ENCODE results near the gene MAGEA4. TPM values are rescaled to one million over a fixed set of nuclear protein-coding genes. Genes with fewer than 3 reads are reported as not detected.

The MAGEA4 gene
- total and polyA plus RNA-seq, 2 of the 4 experiments (the other 2 are of a cell fraction): not detected

- Histone ChIP-seq H3K9me3 (ENCODE audit: control insufficient read depth, insufficient read depth, low read length) (peaks cover 6% of the 10 kb centered on the region; the same call in 1 of the 2 replicates), H2BK5ac (ENCODE audit: low read depth, low read length, poor library complexity, severe bottlenecking) (no peak overlapping the region), H2AK5ac (ENCODE audit: low read depth, low read length) (no peak overlapping the region), H3K4me2 (ENCODE audit: low read depth, low read length) (no peak overlapping the region), H3K56ac (ENCODE audit: extremely low read depth, insufficient read depth, low read length) (no peak overlapping the region), H3K79me1 (ENCODE audit: low read depth in 1 of 2, low read length in 2 of 2) (no peaks in the 10 kb centered on the region), H2BK20ac (ENCODE audit: low read depth, low read length) (no peak overlapping the region), H3K9me1 (ENCODE audit: insufficient read depth, low read length) (no peaks in the 10 kb centered on the region), H4K20me1 (ENCODE audit: insufficient read depth, low read length) (no peaks in the 10 kb centered on the region), H3K27me3 (ENCODE audit: control insufficient read depth, insufficient read depth, low read length) (no peaks in the 10 kb centered on the region), H3K36me3 (ENCODE audit: control insufficient read depth, insufficient read depth, low read length) (no peaks in the 10 kb centered on the region), H3K23ac (ENCODE audit: low read depth, low read length) (no peak overlapping the region), H3K4me1 (ENCODE audit: control insufficient read depth, insufficient read depth, low read length) (no peaks in the 10 kb centered on the region), H4K5ac (ENCODE audit: low read depth, low read length) (no peak overlapping the region), H3K14ac (replicated peaks; ENCODE audit: low read depth, low read length) (no peak overlapping the region), H2AK9ac (replicated peaks; ENCODE audit: low read depth, low read length, poor library complexity) (no peak overlapping the region), H3K9ac (ENCODE audit: low read depth, low read length) (no peak overlapping the region), H3K4ac (ENCODE audit: low read depth, low read length) (no peak overlapping the region), H2BK120ac (ENCODE audit: low read depth, low read length) (no peak overlapping the region), H3K27ac (ENCODE audit: insufficient read depth, low read length) (no peak overlapping the region), H4K91ac (ENCODE audit: insufficient read depth, low read depth, low read length) (no peak overlapping the region), H4K8ac (ENCODE audit: low read depth in 2 of 2, low read length in 2 of 2) (no peak overlapping the region), H2AFZ (replicated peaks; ENCODE audit: low read length, poor library complexity) (no peak overlapping the region), H2BK15ac (ENCODE audit: low read depth, low read length) (no peak overlapping the region), H3K18ac (ENCODE audit: low read depth, low read length) (no peak overlapping the region), H3K4me3 (ENCODE audit: insufficient read depth, low read depth, low read length) (no peak overlapping the region)
- POLR2A ChIA-PET (ENCODE audit: unreplicated experiment): no interaction called here
- dilution Hi-C loops (cut with HindIII; ENCODE audit: low sequenced_read_pairs, unreplicated experiment): no loop called here
- CTCF ChIA-PET: no interaction called here
- no peak for TF ChIP-seq RFX5 (IDR thresholded peaks at IDR 0.05; ENCODE audit: low read depth, low read length)
- no peak for TF ChIP-seq BHLHE40 (IDR thresholded peaks at IDR 0.05; ENCODE audit: low read depth, low read length)
- TF ChIP-seq POLR2A (IDR thresholded peaks at IDR 0.05; ENCODE audit: low read depth, low read length): no peak
- TF ChIP-seq, protein P1, sequence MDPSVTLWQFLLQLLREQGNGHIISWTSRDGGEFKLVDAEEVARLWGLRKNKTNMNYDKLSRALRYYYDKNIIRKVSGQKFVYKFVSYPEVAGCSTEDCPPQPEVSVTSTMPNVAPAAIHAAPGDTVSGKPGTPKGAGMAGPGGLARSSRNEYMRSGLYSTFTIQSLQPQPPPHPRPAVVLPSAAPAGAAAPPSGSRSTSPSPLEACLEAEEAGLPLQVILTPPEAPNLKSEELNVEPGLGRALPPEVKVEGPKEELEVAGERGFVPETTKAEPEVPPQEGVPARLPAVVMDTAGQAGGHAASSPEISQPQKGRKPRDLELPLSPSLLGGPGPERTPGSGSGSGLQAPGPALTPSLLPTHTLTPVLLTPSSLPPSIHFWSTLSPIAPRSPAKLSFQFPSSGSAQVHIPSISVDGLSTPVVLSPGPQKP (IDR thresholded peaks at IDR 0.05; ENCODE audit: borderline replicate concordance, low read depth, low read length): no peak
- TF ChIP-seq, protein P2, sequence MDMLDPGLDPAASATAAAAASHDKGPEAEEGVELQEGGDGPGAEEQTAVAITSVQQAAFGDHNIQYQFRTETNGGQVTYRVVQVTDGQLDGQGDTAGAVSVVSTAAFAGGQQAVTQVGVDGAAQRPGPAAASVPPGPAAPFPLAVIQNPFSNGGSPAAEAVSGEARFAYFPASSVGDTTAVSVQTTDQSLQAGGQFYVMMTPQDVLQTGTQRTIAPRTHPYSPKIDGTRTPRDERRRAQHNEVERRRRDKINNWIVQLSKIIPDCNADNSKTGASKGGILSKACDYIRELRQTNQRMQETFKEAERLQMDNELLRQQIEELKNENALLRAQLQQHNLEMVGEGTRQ (IDR thresholded peaks at IDR 0.05; ENCODE audit: low read depth, low read length): no peak
- intact Hi-C loops (cut with micrococcal nuclease): no loop called here
- no TSS peak for BruUV-seq (replicated peaks)
- DNase-seq (no peak), ATAC-seq (ENCODE audit: low read depth) (no peak)
- in situ Hi-C loops (cut with MboI; ENCODE audit: low sequenced_read_pairs): no loop called here
- no CpG with 5 or more reads among the region's 4 CpGs for WGBS, 2 experiments (ENCODE audit: extremely low coverage in 2 of 2, insufficient read length in 1 of 2)
Observed at GRCh38 chrX:151929126-151929525, 16.4 kb downstream of the MAGEA4 start.

Measured in IMR-90 (cell line).